BE2C (cell line): ENCODE measurements around the gene KLHL2.

ENCODE experiments used
- DNase-seq: peaks from one replicate; pipeline ENCODE4 v3.0.0-alpha.2; 2020
- H3K27me3 ChIP-seq: fragments of 250-450 bp; sonication (Bioruptor Pico); 2 replicates; pipeline ENCODE4 v1.5.1; 2020; ENCODE audit warnings: mild to moderate bottlenecking
- H3K36me3 ChIP-seq: fragments of 250-450 bp; sonication (Bioruptor Pico); 2 replicates; pipeline ENCODE4 v1.5.1; 2020; ENCODE audit warnings: mild to moderate bottlenecking
- H3K4me1 ChIP-seq: fragments of 250-450 bp; sonication (Bioruptor Pico); 2 replicates; pipeline ENCODE4 v1.5.1; 2020
- H3K4me3 ChIP-seq: 2 replicates; pipeline ENCODE4 v1.5.1; 2011; ENCODE audit warnings: low read depth, low read length
- H3K9me3 ChIP-seq: fragments of 250-450 bp; sonication (Bioruptor Pico); 2 replicates; pipeline ENCODE4 v1.5.1; 2020
- TF ChIP-seq, protein P1 (sequence below): IDR thresholded peaks from 2 replicates; pipeline ENCODE4 v1.5.1; 2012; ENCODE audit warnings: mild to moderate bottlenecking, low read depth, low read length

The KLHL2 gene

DNA sequence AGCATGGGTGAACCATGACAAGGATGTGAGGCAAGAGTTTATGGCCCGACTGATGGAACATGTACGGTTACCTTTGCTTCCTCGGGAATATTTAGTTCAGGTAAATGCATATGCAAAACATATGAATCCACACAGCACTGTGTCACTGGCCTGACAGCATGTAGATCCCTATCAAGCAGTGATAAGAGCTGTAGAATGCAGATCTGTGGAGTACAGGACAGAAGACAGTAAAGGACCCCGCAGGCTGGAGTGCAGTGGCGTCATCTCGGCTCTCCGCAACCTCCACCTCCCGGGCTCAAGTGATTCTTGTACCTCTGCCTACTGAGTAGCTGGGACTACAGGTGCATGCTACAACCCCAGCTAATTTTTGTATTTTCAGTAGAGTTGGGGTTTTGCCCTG lies 90.3 kb downstream of the KLHL2 start:
- H3K9me3 ChIP-seq, result no peaks in the 10 kb centered on the region
- no peaks in the 10 kb centered on the region for H3K36me3 ChIP-seq

DNA sequence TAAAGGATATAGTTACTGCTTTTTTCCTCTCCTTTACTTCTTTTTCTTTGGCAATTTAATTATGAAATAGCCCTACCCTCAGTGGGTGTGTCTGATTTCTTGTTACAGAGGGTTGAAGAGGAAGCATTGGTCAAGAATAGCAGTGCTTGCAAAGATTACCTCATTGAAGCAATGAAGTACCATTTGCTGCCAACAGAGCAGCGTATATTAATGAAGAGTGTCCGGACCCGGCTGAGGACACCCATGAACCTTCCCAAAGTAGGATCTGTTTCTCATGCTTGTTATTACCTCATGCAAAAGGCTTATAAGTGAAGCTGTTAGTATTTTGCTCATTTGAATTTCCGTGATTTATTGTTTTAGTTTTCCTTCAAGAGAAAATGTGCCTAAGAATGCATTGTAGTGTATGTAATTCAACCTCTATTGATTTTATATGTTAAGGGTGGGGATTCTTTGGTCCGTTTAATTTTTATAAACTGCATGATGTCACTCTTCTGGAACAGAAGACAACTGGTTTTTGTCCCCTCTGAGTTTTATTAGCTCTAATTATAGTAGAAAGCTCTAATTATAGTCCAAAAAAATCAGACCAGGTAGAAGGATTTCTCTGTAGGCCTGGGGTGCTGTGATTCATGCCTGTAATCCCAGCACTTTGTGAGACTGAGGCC lies 92.2 kb downstream of the KLHL2 start:
- H3K4me1 ChIP-seq, result no peaks in the 10 kb centered on the region
- TF ChIP-seq, protein P1, sequence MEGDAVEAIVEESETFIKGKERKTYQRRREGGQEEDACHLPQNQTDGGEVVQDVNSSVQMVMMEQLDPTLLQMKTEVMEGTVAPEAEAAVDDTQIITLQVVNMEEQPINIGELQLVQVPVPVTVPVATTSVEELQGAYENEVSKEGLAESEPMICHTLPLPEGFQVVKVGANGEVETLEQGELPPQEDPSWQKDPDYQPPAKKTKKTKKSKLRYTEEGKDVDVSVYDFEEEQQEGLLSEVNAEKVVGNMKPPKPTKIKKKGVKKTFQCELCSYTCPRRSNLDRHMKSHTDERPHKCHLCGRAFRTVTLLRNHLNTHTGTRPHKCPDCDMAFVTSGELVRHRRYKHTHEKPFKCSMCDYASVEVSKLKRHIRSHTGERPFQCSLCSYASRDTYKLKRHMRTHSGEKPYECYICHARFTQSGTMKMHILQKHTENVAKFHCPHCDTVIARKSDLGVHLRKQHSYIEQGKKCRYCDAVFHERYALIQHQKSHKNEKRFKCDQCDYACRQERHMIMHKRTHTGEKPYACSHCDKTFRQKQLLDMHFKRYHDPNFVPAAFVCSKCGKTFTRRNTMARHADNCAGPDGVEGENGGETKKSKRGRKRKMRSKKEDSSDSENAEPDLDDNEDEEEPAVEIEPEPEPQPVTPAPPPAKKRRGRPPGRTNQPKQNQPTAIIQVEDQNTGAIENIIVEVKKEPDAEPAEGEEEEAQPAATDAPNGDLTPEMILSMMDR, result no peak
- no peak overlapping the region for H3K4me3 ChIP-seq
- no peaks in the 10 kb centered on the region for H3K36me3 ChIP-seq
- no peaks in the 10 kb centered on the region for H3K9me3 ChIP-seq
- DNase-seq, result no peak
- H3K27me3 ChIP-seq, result 0 out of 2 replicates have a peak, but pooled peaks cover 3% of the 10 kb centered on the region

More for the DNA sequence above, 90.3 kb downstream of the KLHL2 start:
- TF ChIP-seq, protein P1, result no peak
- Histone ChIP-seq H3K4me1 (no peaks in the 10 kb centered on the region), H3K4me3 (no peak overlapping the region), H3K27me3 (0 out of 2 replicates have a peak, but pooled peaks cover 3% of the 10 kb centered on the region)
- DNase-seq, result no peak

DNA sequence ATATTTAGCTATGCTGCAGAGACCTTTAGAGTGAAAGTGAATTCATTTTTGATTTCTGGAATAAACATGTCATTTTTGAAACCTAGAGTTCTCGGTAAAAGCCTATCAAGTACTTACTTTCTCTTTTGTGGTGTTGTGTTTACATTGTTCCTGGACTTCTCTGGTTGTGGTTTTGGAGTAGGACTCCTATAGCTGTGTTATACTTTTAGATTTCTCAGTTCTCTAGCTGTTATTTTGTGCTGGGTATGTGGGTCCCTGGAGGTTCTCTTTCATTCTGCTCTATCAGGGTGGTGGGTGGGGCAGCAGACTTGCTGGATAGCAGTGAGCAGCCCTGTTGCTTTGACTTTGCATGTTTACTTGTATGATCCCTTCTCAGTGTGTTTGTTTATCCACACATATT lies 94.5 kb downstream of the KLHL2 start:
- Histone ChIP-seq H3K9me3 (no peaks in the 10 kb centered on the region), H3K4me3 (no peak overlapping the region), H3K4me1 (no peaks in the 10 kb centered on the region), H3K27me3 (no peaks in the 10 kb centered on the region), H3K36me3 (no peaks in the 10 kb centered on the region)
- TF ChIP-seq, protein P1, result no peak
- DNase-seq, result no peak

DNA sequence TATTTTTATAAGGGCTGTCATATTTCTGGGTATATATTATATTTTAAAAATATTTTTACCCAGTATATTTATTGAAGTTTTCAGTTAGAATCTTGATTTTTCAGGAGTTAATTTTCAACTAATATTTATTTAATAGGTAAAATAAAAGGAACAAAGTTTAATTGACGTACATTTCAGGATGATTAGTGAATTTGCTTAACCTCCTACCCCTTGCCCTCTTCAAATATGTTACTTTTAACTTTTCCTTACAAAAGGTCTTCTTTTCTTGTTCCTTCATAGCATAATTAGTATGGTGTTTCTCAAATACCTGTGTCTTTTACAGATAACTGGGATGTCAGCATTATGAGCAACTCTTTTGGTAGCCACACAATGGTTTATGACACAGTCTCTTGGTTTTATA lies 95.3 kb downstream of the KLHL2 start:
- no peaks in the 10 kb centered on the region for H3K27me3 ChIP-seq
- no peaks in the 10 kb centered on the region for H3K4me1 ChIP-seq
- H3K4me3 ChIP-seq, result no peak overlapping the region
- no peaks in the 10 kb centered on the region for H3K36me3 ChIP-seq
- H3K9me3 ChIP-seq, result no peaks in the 10 kb centered on the region
- DNase-seq, result no peak
- TF ChIP-seq, protein P1, result no peak

DNA sequence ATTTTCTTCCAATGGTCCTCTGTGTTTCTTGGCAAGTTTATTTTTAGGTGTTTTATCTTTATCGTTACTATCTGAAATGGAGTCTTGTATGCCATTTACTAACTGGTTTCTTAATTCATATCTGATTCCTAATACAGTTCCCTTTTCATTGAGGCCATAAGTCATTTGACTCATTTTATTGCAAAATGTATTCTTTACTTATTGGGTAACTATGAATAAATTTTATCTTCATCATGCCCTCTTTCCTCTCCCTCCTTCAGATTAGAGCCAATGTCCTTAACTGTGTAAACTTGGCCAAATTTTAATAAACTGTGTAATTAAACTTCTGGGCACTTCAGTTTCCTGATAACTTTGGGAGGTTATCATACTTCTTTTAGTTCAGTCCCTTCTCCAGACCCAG lies 100.8 kb downstream of the KLHL2 start:
- H3K4me3 ChIP-seq, result no peak overlapping the region
- DNase-seq, result no peak
- no peaks in the 10 kb centered on the region for H3K27me3 ChIP-seq
- H3K36me3 ChIP-seq, result no peaks in the 10 kb centered on the region
- no peaks in the 10 kb centered on the region for H3K4me1 ChIP-seq
- TF ChIP-seq, protein P1, result no peak
- no peaks in the 10 kb centered on the region; the same call in 1 of the 2 replicates for H3K9me3 ChIP-seq

DNA sequence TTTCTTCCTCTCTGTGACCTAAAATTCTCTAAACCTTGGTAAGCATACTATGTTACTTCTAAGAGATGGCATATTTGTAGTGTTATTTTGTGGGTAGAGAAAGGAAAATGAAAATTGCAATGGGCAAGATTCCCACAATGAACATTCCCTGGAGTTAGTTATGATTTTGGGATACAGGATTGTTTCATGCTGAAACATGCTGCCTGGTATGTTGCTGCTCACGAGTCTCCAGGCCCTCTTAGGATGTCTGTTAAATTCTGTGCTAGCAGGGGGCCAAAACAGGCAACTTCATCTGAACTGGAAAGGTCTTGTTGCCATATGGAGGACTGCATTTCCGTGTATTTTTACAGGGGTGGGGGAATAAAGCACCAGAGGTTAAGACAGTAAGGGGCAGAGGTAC lies 101.2 kb downstream of the KLHL2 start:
- H3K36me3 ChIP-seq, result no peaks in the 10 kb centered on the region
- no peak overlapping the region for H3K4me3 ChIP-seq
- no peak for DNase-seq
- no peaks in the 10 kb centered on the region for H3K27me3 ChIP-seq
- H3K4me1 ChIP-seq, result no peaks in the 10 kb centered on the region
- TF ChIP-seq, protein P1, result no peak
- H3K9me3 ChIP-seq, result no peaks in the 10 kb centered on the region; the same call in 1 of the 2 replicates
